HG03135 (cell line): Measurements from ENCODE around the gene HSPBAP1.

ENCODE experiments used
- ATAC-seq: cut with Tn5 transposase; IDR thresholded peaks from one replicate; pipeline ENCODE4 v1.9.1; 2021; ENCODE audit warnings: mild to moderate bottlenecking, moderate library complexity; ENCODE audit not compliant: unreplicated experiment

HSPBAP1 gene

GRCh38 chr3:122691195-122691594 lies 102.4 kb downstream of the HSPBAP1 start:
- ATAC-seq: no peak

- ATAC-seq: no peak
Measured at GRCh38 chr3:122690096-122690495, 103.5 kb downstream of the HSPBAP1 start.
